Skeletal muscle satellite cell (primary cell): ENCODE results near the gene AQR.
"Not testable (repeated sequence)": the region's sequence is repeated elsewhere in the genome, so short reads cannot be mapped to it uniquely, and the experiment has no call there.

Source experiments
- H3K27me3 ChIP-seq: 2 replicates; pipeline ENCODE4 v1.7.0; 2013; ENCODE audit warnings: low read length; ENCODE audit not compliant: control insufficient read depth, insufficient read depth
- H3K36me3 ChIP-seq: 2 replicates; pipeline ENCODE4 v1.7.0; 2013; ENCODE audit warnings: mild to moderate bottlenecking, control low read depth, low read length; ENCODE audit not compliant: insufficient read depth
- H3K4me1 ChIP-seq: 2 replicates; pipeline ENCODE4 v1.7.0; 2013; ENCODE audit warnings: low read length; ENCODE audit not compliant: control insufficient read depth, insufficient read depth
- H3K4me2 ChIP-seq: 2 replicates; pipeline ENCODE4 v1.7.0; 2013; ENCODE audit warnings: mild to moderate bottlenecking, low read length
- H3K4me3 ChIP-seq: 2 replicates; pipeline ENCODE4 v1.7.0; 2013; ENCODE audit warnings: low read length
- H3K9ac ChIP-seq: 2 replicates; pipeline ENCODE4 v1.7.0; 2013; ENCODE audit warnings: mild to moderate bottlenecking, low read depth, low read length, moderate library complexity
- H3K9me3 ChIP-seq: replicated peaks from 2 replicates; pipeline ENCODE4 v1.7.0; 2013; ENCODE audit warnings: mild to moderate bottlenecking, control low read depth, low read length

Gene AQR

GRCh38 chr15:34847598-34847997, 121.9 kb downstream of the AQR start:
- Histone ChIP-seq H3K4me2 (no peak overlapping the region), H3K27me3 (no peaks in the 10 kb centered on the region), H3K36me3 (peaks cover 4% of the 10 kb centered on the region), H3K9me3 (no peaks in the 10 kb centered on the region), H3K4me1 (no peaks in the 10 kb centered on the region), H3K9ac (no peak overlapping the region), H3K4me3 (no peak overlapping the region)

GRCh38 chr15:34841262-34841725, 128.2 kb downstream of the AQR start:
- no peak overlapping the region for H3K4me2 ChIP-seq
- peaks cover 27% of the 10 kb centered on the region for H3K4me1 ChIP-seq
- H3K36me3 ChIP-seq: no peaks in the 10 kb centered on the region
- H3K9ac ChIP-seq: no peak overlapping the region
- no peak overlapping the region for H3K4me3 ChIP-seq
- no peaks in the 10 kb centered on the region for H3K27me3 ChIP-seq
- no peaks in the 10 kb centered on the region for H3K9me3 ChIP-seq

GRCh38 chr15:34838282-34838681, 131.3 kb downstream of the AQR start:
- H3K4me2 ChIP-seq: no peak overlapping the region
- no peaks in the 10 kb centered on the region for H3K9me3 ChIP-seq
- no peak overlapping the region for H3K9ac ChIP-seq
- no peaks in the 10 kb centered on the region for H3K27me3 ChIP-seq
- H3K36me3 ChIP-seq: no peaks in the 10 kb centered on the region
- peaks cover 27% of the 10 kb centered on the region for H3K4me1 ChIP-seq
- no peak overlapping the region for H3K4me3 ChIP-seq

GRCh38 chr15:34837246-34838016, 132.1 kb downstream of the AQR start:
- Histone ChIP-seq H3K36me3 (no peaks in the 10 kb centered on the region), H3K4me2 (peak overlapping the region; percentile 62), H3K9me3 (no peaks in the 10 kb centered on the region), H3K4me3 (no peak overlapping the region), H3K27me3 (no peaks in the 10 kb centered on the region), H3K9ac (no peak overlapping the region), H3K4me1 (peaks cover 27% of the 10 kb centered on the region)

GRCh38 chr15:34828145-34828911, 141.2 kb downstream of the AQR start:
- Histone ChIP-seq H3K9ac (no peak overlapping the region), H3K36me3 (no peaks in the 10 kb centered on the region), H3K27me3 (no peaks in the 10 kb centered on the region), H3K4me1 (no peaks in the 10 kb centered on the region), H3K4me3 (no peak overlapping the region), H3K4me2 (no peak overlapping the region), H3K9me3 (no peaks in the 10 kb centered on the region)

GRCh38 chr15:34821831-34822230, 147.7 kb downstream of the AQR start:
- H3K4me3 ChIP-seq: no peak overlapping the region
- H3K36me3 ChIP-seq: no peaks in the 10 kb centered on the region
- peaks cover 10% of the 10 kb centered on the region for H3K4me1 ChIP-seq
- no peak overlapping the region for H3K9ac ChIP-seq
- no peaks in the 10 kb centered on the region for H3K27me3 ChIP-seq
- no peaks in the 10 kb centered on the region for H3K9me3 ChIP-seq
- H3K4me2 ChIP-seq: no peak overlapping the region

- Histone ChIP-seq H3K4me3 (no peak overlapping the region), H3K9me3 (no peaks in the 10 kb centered on the region), H3K27me3 (no peaks in the 10 kb centered on the region), H3K4me1 (peaks cover 19% of the 10 kb centered on the region), H3K9ac (no peak overlapping the region), H3K4me2 (no peak overlapping the region), H3K36me3 (no peaks in the 10 kb centered on the region)
Measured at GRCh38 chr15:34820110-34820509, 149.4 kb downstream of the AQR start.

GRCh38 chr15:34818526-34818925, 151.0 kb downstream of the AQR start:
- Histone ChIP-seq H3K9ac (no peak overlapping the region), H3K4me1 (peaks cover 24% of the 10 kb centered on the region), H3K9me3 (no peaks in the 10 kb centered on the region), H3K4me3 (no peak overlapping the region), H3K36me3 (no peaks in the 10 kb centered on the region), H3K27me3 (no peaks in the 10 kb centered on the region), H3K4me2 (no peak overlapping the region)

- no peak overlapping the region for H3K4me3 ChIP-seq
- H3K36me3 ChIP-seq: no peaks in the 10 kb centered on the region
- no peaks in the 10 kb centered on the region for H3K9me3 ChIP-seq
- H3K9ac ChIP-seq: peak overlapping the region; percentile 15
- no peaks in the 10 kb centered on the region for H3K27me3 ChIP-seq
- H3K4me2 ChIP-seq: peak overlapping the region; percentile 9
- peaks cover 50% of the 10 kb centered on the region for H3K4me1 ChIP-seq
Measured at GRCh38 chr15:34815836-34816235, 153.7 kb downstream of the AQR start.

GRCh38 chr15:34813446-34814190, 155.9 kb downstream of the AQR start:
- Histone ChIP-seq H3K27me3 (no peaks in the 10 kb centered on the region), H3K4me1 (peaks cover 63% of the 10 kb centered on the region), H3K36me3 (no peaks in the 10 kb centered on the region), H3K9ac (peak overlapping the region; percentile 69), H3K4me3 (no peak overlapping the region), H3K4me2 (no peak overlapping the region), H3K9me3 (no peaks in the 10 kb centered on the region)

- Histone ChIP-seq H3K4me1 (peaks cover 63% of the 10 kb centered on the region), H3K9ac (peak overlapping the region; percentile 69), H3K4me2 (peak overlapping the region; percentile 18)
- not testable (repeated sequence) for H3K9me3 ChIP-seq, H3K4me3 ChIP-seq, H3K27me3 ChIP-seq, H3K36me3 ChIP-seq
Measured at GRCh38 chr15:34812868-34813365, 156.6 kb downstream of the AQR start.
